IPS DF 4.7 (cell line): Measurements from ENCODE around the gene BST1.
"Not testable (repeated sequence)": the region's sequence is repeated elsewhere in the genome, so short reads cannot be mapped to it uniquely, and the experiment has no call there.

ENCODE experiments used
- DNase-seq: peaks from one replicate; pipeline ENCODE4 v3.0.0-alpha.2; 2013; ENCODE audit warnings: low spot score; ENCODE audit errors: extremely low read depth

The BST1 gene

DNA sequence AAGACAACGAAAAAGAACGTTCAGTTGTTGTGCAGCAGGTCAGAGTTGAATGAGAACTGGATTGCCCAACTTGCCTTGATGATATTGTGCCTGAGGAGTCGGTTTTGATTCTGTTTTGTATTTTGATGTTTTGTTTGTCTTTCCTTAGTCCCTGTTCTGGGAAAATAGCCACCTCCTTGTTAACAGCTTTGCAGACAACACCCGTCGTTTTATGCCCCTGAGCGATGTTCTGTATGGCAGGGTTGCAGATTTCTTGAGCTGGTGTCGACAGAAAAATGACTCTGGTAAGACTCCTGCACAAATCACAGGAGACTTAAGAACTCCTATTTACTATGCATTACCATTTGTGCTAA, 4.5 kb downstream of the BST1 start:
- DNase-seq = no peak

DNA sequence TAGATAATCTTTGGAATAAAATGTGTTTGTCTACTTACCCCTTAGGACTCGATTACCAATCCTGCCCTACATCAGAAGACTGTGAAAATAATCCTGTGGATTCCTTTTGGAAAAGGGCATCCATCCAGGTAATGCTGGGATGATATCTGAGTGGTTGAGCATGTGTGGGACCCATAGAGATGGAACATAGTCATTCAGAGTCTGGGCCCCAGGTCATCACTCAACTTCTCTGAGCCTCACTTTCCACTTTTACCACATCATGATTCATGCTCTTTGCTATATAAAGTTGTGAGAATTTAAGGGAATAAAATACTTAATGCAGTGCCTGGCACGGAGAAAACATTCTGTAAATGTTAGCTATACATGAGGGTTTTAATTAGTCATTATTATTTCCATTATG, 8.9 kb downstream of the BST1 start:
- no peak for DNase-seq

DNA sequence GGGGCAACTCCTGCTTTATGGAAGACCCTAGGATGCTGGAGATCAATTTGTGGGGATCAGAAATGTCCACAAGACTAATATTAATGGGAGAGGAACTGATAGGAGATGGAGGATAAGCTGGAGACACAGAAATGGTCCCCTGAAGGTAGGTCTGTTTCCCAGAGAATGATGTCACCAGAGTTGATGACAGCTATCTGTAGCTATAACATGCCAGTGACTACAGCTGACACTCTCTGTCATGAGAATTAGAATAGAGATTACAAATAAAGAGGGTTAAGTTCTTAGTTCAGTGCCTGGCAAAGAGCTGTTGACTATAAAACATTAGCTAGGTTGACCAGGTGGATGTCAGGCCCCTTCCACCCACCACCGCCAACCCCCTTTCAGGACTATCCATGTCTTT, 9.3 kb downstream of the BST1 start:
- DNase-seq = no peak

DNA sequence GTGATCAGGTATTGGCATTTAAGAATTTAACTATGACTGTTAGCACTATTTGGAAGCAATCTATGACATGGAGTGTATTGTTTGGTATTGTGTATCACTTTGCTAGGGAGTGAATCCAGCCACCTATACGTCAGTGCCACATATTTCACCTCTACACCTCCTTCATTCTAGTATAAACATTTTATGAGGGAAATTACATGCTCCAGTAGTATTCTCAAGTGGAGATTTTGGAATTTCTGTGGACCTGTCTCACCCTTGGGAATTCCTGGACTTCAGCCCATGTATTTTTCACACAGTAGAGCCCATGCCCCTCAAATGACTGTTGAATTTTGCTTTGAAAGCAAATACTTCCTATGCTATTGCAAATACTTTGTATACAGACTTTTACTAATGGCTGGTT, 11.3 kb downstream of the BST1 start:
- DNase-seq = no peak

DNA sequence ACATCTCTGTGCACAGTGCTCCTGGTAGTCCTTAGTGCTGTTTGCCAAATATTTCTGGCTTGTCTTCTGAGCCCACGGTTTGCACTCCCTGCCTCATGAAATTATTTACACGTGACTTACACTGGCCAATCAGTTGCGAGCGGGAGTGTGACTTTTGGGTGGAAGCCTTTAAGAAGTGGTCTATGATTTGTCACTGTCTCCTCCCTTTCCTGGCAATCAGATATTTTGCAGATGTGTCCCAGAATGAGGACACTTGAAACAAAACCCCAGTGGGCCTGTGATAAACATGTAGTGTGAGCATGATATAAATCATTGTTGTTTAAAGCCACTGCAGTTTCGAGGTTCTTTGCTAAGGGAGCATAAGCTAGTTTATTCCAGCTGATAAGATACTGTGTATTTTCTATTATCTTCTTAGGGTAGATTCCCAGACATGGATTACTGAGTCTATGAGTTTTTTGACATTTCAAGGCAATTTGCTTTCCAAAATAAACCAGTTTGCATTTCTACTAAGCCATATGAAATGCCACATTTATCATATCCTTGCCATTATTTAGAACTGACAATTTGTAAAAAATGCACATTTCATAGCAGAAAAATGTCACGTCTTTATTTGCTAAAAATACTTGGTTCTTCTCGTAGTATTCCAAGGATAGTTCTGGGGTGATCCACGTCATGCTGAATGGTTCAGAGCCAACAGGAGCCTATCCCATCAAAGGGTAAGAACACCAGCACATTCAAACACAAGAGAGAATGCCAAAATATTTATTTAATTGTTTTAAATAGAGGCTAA, 12.0 kb downstream of the BST1 start:
- DNase-seq = no peak

DNA sequence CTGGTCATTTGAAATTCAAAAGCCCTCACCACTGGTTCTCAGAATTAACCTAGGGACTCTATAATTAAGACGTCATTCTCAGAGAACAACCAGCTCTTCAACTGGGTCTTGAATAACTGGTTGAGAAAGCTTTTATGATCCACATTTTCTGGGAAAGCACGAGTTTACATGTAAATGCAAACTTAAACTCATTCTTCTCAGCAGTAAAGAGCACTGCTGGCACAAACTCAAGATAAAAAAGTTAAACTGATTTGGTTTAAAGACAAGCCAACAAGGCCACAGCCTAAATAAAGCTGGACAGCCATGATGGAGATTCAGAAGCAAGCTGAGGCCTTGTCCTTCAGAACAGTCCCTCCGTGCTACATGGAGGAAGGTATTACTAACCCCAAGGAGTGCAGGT, 13.2 kb downstream of the BST1 start:
- DNase-seq = no peak

DNA sequence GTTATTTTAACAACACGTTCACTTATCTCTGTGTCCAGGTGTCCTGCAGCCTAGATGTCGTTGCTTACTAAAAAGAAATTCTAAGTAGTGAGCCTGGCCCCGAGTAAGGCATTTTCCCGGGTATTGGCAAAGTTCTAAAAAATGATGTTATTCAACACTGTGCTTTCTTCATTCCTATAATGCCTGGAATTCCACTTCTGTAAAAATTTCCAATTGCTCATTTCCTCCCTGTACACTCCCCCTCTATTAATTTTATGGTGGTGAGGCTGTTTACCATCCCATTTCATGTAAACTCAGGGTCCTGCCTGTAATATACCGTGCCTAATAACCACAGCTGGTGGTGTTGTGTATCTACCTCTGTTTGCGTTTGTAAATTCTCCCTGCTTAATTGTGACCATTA, 14.2 kb downstream of the BST1 start:
- DNase-seq = no peak

DNA sequence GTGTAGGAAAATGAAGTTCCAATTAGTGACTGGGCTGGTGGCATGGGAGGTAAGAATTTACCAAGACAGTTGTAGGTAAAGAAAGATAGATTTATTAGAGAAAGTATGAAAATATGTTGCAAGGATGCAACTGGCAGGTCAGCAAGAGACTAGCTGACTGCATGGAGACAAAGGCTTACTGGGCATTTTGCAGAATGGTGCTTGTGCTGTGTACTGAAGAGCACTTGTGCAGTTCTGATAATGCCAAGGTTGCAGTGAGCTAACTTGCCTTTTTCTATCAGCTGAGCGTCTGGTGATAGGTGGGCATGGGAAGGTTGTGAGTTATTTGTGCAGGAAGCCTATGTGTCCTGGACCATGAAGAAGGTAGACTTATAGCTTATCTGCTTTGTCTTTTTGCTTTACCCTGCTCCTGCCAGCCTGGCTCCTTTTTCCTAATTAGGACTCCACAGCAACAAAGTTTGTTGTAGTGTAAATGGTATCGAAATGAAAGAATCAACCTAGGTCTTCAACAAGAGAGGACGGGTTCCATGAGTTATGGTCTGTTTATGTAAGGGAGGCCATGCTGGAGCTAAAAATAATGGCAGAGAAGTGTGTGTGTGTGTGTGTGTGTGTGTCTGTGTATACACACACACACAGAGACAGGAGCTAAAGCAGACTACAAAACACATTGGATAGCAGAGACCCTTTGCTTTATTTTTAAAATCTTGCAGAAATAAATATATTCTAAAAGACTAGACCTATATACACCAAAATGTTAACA, 15.0 kb downstream of the BST1 start:
- DNase-seq = no peak

DNA sequence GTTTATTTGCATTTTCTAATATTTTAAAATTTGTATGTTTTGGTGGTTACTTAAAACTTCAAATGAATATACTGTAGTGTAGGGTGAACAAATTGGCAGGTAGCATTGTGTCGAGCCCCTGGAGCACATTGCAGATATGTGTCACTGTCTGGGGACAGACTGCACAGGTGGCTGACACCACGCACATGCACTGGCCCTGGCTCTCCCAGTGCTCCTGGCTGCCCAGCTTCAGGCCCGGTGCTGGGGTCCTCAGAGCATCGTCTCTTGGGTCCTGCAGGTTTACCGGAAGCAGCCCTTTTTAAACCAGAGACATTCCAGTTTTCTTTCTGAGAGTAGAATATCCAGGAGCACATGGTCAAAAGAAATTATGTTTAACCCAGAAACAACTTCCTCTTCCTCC, 15.6 kb downstream of the BST1 start:
- no peak for DNase-seq

DNA sequence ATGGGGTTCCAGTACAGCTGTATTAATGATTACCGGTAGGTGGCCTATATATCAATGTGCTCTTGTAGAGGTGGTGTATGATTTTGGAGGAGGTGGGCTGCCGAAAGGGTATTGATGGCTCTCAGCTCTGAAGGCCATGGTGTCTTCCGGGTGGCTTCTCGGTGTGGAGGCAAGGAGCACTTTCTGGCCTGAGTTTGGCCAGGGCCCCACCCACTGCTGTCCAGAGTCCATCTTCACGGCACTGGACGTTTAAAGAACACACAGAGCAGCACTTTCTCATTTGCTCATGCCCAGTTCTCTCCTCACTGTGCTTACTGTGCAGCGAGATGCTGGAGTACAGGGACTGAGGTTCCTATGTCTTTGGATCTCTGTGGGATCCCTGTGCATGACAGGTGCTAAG, 16.1 kb downstream of the BST1 start:
- no peak for DNase-seq

DNA sequence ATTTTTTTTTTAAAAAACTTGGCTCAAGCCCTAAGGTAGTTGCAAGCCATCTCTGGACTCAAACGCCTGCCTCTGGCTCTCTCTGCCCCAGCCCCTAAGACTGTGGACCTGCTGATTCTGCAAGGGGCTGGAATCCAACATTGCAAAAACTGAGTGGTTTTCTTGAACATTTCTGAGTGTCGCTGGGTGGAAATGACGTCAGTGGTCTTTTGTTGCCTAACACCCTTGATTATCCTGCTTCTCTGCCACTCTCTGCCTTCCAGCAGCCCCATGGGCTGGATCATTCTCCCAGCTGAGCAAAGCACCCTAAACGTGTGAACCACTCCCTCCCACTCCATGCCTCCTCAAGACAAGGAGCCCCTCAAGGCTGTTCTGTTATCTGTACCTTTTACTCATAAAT, 16.6 kb downstream of the BST1 start:
- DNase-seq = no peak

DNA sequence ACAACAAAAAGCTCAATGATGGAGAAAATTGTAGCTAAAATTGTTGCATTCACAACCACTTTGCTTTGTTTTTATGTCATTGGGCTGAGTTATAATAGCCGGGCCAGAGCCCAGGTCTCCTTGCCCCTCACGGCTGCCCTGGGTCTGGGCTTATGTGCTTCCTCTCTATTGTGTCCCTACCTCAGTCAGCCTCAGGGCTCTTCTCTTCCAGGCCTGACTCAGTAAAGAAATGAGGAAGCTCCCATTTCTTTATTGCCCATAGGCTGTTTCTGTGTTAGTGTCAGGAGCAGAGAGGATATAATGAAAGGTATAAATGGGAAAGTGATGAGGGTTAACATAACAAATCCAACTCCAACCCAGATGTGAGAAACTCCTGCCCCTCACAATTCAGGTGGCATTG, 18.0 kb downstream of the BST1 start:
- no peak for DNase-seq

DNA sequence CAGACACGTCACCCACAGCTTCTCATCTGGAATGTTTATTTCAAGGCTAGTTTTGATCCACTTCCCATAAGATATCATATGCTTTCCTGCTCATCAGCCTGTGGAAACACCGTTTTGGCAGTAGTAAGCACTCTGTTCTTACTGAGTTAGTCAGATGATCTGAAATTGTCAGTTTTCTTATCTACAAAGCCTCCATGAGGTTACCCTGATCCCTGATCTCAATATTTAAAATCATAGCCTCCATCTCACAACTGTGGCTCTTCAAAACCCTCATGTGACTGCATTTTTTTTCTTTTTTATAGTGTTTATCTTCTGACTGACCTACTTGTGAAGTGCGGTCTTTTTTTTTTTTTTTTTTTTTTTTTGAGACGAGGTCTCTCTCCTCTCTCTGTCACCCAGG, 22.7 kb downstream of the BST1 start:
- DNase-seq = no peak

DNA sequence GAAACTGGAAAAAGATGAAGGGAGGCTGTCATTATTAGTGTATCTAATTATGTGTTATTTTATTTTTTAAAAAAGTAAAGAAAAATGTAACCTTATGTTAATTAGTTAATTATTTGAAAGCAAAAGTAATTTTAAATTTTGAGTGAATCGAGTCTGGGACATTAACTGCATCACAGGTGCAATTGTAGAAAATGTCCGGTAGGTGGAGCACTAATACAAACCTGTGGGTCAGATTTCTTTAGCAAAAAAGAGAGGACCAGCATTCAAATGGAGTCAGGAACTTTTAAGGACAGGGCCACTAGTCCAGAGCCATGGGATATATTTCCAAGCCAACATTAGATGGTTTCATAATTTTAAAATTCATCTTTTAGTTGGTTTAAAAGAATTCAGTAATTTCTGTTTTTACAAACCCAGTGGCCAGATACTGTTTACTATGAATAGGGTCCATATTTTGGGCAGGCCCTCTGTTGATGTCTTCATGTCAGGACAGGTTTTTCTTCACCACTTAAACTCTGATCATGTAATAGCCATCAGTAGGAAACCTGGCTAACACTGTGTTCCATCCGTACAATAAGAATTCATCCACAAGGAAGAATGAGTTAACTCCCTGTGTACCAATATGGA, 27.2 kb downstream of the BST1 start:
- DNase-seq = peak; percentile 9

DNA sequence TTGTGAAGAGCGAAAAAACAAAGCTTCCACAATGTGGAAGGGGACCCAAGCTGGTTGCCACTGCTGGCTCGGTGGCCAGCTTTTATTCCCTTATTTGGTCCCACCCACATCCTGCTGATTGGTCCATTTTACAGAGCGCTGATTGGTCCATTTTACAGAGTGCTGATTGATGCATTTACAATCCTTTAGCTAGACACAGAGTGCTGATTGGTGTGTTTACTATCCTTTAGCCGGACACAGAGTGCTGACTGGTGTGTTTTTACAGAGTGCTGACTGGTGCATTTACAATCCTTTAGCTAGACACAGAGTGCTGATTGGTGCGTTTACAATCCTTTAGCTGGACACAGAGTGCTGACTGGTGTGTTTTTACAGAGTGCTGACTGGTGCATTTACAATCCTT, 30.2 kb downstream of the BST1 start:
- not testable (repeated sequence) for DNase-seq

DNA sequence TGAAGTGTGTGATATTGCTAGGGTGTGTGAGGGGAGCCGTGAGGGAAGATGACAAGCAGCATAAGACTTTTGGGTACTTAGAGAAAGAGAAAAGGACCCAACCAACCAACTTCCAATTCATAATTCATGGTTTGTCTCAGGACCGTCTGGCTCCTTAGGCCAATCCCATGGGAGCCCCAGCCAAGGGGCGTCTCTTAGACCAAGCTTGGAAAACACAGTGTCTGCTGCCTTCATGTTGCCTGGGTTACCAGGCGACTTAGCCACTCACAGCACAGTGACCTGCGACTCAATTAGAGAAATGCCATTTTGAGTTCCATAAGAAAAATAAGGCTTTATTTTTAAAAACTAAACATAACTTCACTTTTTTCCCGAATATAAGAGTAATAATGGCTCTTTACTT, 32.7 kb downstream of the BST1 start:
- DNase-seq = no peak

DNA sequence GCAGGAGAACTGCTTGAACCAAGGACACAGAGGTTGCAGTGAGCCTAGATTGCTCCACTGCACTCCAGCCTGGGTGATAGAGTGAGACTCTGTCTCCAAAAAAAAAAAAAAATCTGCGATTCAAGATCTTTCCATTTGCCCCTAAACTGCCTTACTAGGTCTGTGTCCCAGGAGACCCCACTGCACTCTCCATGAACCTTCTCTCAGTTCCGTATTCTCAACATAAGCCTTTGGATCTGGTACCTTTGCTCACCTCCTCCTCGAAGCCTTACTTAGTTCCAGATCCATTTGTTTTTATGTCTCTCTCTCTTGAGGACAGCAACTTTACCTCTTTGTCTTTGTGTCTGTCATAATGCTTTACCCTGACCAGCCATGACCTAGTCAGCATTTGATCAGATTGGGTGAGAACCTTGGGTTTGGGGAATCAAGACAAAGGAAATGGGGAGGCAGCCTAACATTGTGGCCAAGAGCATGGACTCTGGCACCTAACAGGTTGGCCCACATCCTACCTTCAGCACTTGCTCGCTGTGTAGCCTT, 33.7 kb downstream of the BST1 start:
- DNase-seq = no peak

DNA sequence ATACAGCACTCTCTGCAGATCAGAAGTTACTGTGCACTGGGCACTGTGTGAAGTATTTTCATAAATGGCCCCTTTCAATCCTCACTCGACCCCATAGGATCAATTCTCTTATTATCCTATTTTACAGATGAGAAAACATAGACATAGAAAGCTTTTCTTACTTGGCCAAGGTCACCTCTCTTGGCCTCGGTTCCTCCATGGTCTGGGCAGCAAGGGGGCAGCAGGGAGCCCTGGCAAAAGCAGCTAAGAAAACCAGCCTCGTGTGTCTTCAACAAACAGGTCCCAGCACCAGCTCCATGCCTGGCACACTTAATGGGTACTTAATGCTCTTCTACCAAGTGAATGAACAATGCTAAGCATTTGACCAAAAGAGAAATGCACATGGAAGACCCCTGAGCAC, 34.4 kb downstream of the BST1 start:
- no peak for DNase-seq

DNA sequence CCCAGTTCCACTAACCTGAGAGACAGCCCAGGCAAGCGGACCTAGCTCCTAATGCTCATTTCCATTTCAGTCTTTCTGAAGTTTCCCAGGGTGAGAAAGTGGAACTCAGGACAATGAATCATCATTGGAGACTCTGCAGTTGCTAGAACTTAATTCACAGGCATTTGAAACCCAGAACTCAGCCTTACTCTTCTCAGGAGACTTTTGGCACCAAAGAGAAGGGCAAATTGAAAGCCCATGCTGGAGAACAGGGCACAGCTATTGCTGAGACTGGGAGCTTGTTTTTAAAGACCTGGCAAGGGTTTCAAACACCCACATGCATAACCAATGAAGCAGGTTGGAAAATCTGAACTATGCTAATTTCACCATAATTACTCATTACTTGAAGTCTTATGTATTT, 36.0 kb downstream of the BST1 start:
- DNase-seq = no peak

DNA sequence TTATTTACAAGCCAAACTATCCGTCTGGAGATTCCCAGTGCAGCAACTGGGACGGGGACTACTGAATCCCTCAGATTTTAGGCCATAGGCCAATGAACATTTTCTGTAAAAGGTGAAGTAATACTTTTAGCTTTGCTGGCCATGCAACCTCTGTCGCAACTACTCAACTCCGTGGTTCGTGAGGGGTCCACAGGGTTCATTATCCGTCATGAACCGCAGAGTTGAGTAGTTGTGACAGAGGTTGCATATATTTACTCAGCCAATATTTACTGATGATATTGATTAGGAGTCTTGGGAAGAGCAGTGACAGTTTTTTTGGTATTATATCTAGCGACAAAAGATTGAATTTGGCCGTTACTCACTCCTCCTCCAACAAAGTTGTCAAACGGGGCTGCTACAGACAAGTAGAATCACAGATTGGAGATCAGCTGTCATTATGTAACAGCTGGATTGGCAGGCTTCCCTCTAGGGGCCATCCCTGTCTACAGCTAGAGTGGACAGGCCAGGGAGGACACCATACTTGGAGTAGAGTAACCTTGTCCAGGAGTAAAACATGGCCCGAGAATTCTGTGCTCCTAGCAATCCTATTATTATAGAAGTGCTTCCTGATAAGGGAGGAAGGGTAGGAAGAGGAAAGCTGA, 38.0 kb downstream of the BST1 start:
- DNase-seq = no peak

DNA sequence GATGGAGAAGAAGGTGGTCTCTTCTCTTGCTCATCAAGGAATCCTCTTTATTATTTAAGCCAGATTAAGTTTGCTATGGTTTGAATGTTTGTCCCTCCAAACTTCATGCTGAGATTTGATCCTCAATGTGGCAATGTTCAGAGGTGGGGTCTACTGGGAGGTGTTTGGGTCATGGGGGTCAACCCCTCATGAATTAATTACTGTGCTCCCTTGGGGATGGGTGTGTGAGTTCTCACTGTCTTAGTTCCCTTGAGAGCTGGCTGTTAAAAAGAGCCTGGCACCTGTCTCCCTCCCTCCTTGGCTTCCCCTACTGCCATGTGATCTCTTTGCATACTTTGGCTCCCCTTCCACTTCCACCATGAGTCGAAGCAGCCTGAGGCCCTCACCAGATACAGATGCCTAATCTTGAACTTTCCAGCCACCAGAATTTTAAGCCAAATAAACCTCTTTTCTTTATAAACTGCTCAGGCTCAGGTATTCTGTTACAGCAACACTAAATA, 39.3 kb downstream of the BST1 start:
- no peak for DNase-seq

DNA sequence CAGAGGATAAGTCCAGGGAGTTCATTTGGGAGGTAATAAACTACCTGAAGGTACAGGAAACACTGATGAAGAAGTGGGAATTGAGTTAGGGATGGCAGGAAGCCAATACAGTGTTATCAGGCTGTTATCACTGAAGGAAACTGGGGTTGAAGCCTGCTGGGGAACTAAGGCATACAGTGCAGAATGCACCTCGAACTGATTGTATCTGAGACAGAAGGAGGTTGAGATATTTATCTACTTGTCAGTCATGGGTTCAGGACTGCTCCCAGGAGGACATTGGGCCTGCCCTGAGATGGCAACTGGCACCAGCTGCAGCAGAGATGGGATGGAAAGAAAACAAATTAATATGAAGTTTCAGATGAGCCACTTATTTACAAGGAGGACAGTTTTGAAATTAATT, 39.8 kb downstream of the BST1 start:
- DNase-seq = no peak
